Measurements from ENCODE around the gene AGO3.
"Not testable (repeated sequence)": the region's sequence is repeated elsewhere in the genome, so short reads cannot be mapped to it uniquely, and the experiment has no call there.

Gene AGO3

DNA sequence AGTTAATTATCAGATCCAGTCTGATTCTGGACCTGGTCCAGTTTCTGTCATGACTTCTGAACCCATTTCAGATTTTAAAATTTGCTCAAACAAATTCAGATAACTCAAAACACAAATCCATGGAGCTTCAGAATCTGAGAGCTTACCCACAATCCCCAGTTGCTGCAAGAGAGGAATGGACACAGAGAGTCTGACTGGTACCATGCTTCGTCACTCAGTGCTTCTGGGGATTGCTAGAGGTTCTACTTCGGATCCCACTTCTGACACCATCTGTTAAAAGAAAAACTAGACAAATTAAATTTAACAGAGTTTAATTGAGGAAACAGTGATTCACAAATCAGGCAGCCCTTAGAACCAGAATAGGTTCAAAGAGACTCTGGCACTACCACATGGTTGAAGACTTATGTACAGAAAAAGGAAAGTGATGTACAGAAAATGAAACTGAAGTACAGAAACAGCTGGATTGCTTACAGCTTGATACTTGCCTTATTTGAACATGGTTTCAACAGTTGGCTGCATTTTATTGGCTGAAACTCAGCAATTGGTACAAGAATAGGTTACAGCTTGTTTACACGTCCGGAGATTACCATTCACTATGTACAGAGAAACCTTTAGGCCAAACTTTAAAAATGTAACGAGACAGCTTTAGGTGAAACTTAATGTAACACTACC is 92.3 kb downstream of the AGO3 start:
- H3K36me3 ChIP-seq (ENCODE audit: control insufficient read depth, insufficient read depth, low read length) = no peaks in the 10 kb centered on the region
- no peak overlapping the region for H3K27ac ChIP-seq
- no peak overlapping the region for H2AFZ ChIP-seq
- TF ChIP-seq, protein P1, sequence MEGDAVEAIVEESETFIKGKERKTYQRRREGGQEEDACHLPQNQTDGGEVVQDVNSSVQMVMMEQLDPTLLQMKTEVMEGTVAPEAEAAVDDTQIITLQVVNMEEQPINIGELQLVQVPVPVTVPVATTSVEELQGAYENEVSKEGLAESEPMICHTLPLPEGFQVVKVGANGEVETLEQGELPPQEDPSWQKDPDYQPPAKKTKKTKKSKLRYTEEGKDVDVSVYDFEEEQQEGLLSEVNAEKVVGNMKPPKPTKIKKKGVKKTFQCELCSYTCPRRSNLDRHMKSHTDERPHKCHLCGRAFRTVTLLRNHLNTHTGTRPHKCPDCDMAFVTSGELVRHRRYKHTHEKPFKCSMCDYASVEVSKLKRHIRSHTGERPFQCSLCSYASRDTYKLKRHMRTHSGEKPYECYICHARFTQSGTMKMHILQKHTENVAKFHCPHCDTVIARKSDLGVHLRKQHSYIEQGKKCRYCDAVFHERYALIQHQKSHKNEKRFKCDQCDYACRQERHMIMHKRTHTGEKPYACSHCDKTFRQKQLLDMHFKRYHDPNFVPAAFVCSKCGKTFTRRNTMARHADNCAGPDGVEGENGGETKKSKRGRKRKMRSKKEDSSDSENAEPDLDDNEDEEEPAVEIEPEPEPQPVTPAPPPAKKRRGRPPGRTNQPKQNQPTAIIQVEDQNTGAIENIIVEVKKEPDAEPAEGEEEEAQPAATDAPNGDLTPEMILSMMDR (IDR thresholded peaks at IDR 0.05) = no peak
- no peaks in the 10 kb centered on the region for H3K9me3 ChIP-seq (ENCODE audit: control insufficient read depth, low read length)
- no peaks in the 10 kb centered on the region for H3K79me2 ChIP-seq
- no peak overlapping the region for H3K4me2 ChIP-seq (ENCODE audit: low read length)
- no peaks in the 10 kb centered on the region for H3K27me3 ChIP-seq (ENCODE audit: control insufficient read depth, insufficient read depth, low read length)
- H3K9ac ChIP-seq = no peak overlapping the region
- H3K4me3 ChIP-seq (ENCODE audit: low read depth, low read length) = no peak overlapping the region
- no peaks in the 10 kb centered on the region for H3K4me1 ChIP-seq

DNA sequence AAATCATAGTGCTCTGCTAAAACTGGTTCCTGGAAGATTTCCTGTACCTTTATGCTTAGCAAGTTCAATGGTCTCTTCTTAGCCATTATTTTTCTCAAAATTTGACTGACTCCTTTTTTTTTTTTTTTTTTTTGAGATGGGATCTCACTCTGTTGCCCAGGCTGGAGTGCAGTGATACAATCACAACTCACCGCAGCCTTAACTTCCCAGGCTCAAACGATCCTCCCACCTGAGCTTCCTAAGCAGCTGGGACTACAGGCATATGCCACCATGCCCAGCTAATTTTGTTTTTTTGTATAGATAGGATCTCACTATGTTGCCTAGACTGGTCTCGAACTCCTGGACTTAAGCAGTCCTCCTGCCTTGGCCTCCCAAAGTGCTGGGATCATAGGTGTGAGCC is 93.1 kb downstream of the AGO3 start:
- not testable (repeated sequence) for H3K9ac ChIP-seq; H3K4me3 ChIP-seq (ENCODE audit: low read depth, low read length); H2AFZ ChIP-seq; H3K79me2 ChIP-seq; H3K27ac ChIP-seq; H3K36me3 ChIP-seq (ENCODE audit: control insufficient read depth, insufficient read depth, low read length); H3K27me3 ChIP-seq (ENCODE audit: control insufficient read depth, insufficient read depth, low read length); H3K4me1 ChIP-seq; H3K9me3 ChIP-seq (ENCODE audit: control insufficient read depth, low read length); H3K4me2 ChIP-seq (ENCODE audit: low read length)

DNA sequence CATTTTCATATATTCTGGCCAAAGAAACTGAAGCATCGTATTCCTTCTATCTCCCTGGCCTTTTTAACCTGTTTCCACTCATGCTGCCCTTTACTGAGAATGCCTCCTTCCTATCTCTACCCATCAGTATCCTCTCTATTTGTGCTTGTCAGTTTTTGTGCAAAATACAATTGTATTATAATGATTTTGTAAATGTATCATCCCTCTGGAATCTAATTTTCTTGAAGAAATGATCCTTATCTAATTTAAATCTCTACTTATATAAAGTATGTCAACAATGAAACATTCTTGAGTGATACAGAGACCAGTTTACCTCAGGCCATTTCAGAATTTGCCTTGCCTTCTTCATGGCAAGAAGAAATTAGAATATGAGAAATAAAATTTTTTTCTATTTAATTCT is 93.9 kb downstream of the AGO3 start:
- H3K4me2 ChIP-seq (ENCODE audit: low read length) = no peak overlapping the region
- no peaks in the 10 kb centered on the region for H3K4me1 ChIP-seq
- H3K79me2 ChIP-seq = no peaks in the 10 kb centered on the region
- H3K9me3 ChIP-seq (ENCODE audit: control insufficient read depth, low read length) = no peaks in the 10 kb centered on the region
- no peak overlapping the region for H3K4me3 ChIP-seq (ENCODE audit: low read depth, low read length)
- no peaks in the 10 kb centered on the region for H3K36me3 ChIP-seq (ENCODE audit: control insufficient read depth, insufficient read depth, low read length)
- H2AFZ ChIP-seq = no peak overlapping the region
- no peaks in the 10 kb centered on the region for H3K27me3 ChIP-seq (ENCODE audit: control insufficient read depth, insufficient read depth, low read length)
- TF ChIP-seq, protein P1 (IDR thresholded peaks at IDR 0.05) = no peak
- no peak overlapping the region for H3K9ac ChIP-seq
- no peak overlapping the region for H3K27ac ChIP-seq

DNA sequence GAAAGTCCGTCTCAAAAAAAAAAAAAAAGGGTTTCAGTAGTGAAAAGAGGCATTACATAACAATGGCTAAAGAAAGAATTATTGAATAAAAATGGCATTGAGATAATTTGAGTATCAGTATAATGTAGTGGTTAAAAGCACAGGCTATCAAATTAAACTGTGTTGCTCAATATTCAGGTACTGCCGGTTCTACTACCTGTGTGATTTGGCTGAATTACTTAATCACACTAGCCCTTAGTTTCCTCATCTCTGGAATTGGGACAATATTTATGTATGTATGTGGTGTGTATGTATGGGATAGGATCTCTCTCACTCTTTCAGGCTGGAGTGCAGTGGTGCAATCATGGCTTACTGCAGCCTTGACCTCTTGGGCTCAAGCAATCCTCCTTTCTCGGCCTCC is 96.9 kb downstream of the AGO3 start:
- Histone ChIP-seq H3K79me2 (no peaks in the 10 kb centered on the region), H3K4me3 (ENCODE audit: low read depth, low read length) (no peak overlapping the region), H3K9me3 (ENCODE audit: control insufficient read depth, low read length) (no peaks in the 10 kb centered on the region), H3K9ac (no peak overlapping the region), H3K4me2 (ENCODE audit: low read length) (no peak overlapping the region), H3K27ac (no peak overlapping the region), H3K36me3 (ENCODE audit: control insufficient read depth, insufficient read depth, low read length) (no peaks in the 10 kb centered on the region), H2AFZ (no peak overlapping the region), H3K27me3 (ENCODE audit: control insufficient read depth, insufficient read depth, low read length) (no peaks in the 10 kb centered on the region), H3K4me1 (no peaks in the 10 kb centered on the region)
- TF ChIP-seq, protein P1 (IDR thresholded peaks at IDR 0.05) = no peak

DNA sequence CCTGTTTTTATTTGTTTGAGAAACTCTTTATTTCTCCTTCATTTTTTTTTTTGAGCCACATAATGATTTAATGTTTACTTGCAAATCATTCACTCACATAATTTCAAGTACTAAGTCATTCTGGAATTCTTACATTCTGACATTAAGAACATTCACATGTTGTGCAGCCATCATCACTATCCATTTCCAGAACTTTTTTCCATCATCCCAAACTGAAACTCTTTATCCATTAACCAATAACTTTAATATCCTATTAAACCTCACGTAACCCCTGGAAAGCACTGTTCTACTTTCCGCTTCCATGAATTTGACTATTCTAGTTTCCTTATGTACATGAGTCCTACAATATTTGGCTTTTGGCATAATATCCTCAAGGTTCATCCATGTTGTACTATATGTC is 100.5 kb downstream of the AGO3 start:
- TF ChIP-seq, protein P1 (IDR thresholded peaks at IDR 0.05) = no peak
- no peaks in the 10 kb centered on the region for H3K79me2 ChIP-seq

More for the DNA sequence above, 100.5 kb downstream of the AGO3 start:
- Histone ChIP-seq H3K9me3 (ENCODE audit: control insufficient read depth, low read length) (no peaks in the 10 kb centered on the region), H3K4me2 (ENCODE audit: low read length) (no peak overlapping the region), H3K27ac (no peak overlapping the region), H2AFZ (no peak overlapping the region), H3K9ac (no peak overlapping the region), H3K36me3 (ENCODE audit: control insufficient read depth, insufficient read depth, low read length) (no peaks in the 10 kb centered on the region), H3K4me1 (peaks cover 2% of the 10 kb centered on the region), H3K4me3 (ENCODE audit: low read depth, low read length) (no peak overlapping the region), H3K27me3 (ENCODE audit: control insufficient read depth, insufficient read depth, low read length) (no peaks in the 10 kb centered on the region)

Measured in parathyroid adenoma (tissue), 2 donors.